ENCODE results near the gene SLC4A4.

Gene SLC4A4

DNA sequence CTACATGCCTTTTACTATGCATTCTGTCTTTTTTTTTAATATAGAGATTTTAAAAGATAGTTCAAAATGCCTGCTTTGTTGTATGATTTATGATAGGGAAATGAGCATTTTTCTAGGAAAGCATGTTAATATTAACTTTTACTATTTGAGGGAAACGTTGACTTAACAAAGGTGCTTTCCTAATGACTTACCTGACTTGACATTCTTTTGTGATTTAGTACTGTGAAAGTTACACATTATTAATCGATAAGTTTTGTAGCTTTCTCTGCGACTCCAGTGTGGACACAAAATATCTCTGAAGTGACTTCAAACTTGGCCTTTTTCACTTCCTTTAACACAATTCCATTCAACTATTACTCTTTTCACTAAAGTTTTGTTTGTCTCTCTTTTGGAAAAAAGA, 260.8 kb downstream of the SLC4A4 start:
- DNase-seq (ENCODE audit: low spot score), result no peak

DNA sequence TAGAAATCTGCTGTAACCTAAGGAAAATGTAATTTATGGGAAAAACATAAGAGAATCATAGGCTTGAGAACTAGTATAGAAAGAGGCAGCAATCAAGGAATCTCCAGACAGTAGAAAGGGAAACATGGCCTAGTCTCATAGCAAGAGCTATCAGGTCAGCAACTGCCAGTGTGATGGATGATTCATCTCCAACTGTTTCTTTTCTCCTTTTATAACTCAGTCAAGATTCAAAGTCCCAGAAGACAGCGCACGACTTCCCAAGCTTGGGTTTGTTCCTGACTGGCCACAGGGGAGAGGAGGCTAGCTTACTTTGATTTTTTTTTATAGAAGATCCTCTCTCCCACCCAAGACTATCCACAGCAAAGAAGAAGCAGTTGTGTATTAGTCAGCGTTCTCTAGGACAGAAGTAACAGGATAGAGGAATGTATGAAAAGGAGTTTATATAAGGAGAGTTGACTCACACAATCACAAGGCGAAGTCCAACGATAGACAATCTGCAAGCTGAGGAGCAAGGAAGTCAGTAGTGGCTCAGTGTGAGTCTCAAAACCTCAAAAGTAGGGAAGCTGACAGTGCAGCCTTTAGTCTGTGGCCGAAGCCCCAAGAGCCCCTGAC, 263.6 kb downstream of the SLC4A4 start:
- no peak for DNase-seq (ENCODE audit: low spot score)

DNA sequence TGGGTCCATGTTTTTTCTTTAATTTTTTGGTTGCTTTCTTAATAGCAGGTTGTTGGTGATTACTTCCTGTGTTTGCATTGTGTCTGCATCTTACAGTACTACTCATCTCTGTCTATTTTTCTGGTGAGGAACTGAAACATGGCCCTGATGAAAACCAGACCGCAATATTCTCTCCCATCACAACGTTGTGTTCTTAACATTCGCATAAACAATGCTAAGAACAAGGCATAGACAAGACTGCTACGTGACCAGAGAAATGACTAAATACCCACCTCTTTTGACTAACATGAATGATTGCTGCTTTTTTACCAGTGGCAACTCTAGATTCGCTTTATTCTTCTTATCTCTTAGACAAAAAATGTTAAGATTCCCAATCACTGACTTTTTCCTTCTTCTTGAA, 266.0 kb downstream of the SLC4A4 start:
- DNase-seq (ENCODE audit: low spot score), result no peak

DNA sequence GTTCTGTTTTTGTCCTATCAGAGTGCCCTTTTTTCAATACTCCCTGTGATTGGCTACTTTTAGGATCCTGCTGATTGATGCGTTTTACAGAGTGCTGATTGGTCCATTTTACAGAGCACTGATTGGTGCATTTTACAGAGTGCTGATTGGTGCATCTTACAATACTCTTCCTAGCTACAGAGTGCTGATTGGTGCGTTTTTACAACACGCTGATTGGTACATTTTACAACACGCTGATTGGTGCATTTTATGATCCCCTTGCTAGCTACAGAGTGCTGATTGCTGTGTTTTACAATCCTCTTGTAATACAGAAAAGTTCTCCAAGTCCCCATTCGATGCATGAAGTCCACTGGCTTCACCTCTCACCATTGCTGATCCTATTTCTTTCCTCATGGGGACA, 268.3 kb downstream of the SLC4A4 start:
- DNase-seq (ENCODE audit: low spot score), result no peak

DNA sequence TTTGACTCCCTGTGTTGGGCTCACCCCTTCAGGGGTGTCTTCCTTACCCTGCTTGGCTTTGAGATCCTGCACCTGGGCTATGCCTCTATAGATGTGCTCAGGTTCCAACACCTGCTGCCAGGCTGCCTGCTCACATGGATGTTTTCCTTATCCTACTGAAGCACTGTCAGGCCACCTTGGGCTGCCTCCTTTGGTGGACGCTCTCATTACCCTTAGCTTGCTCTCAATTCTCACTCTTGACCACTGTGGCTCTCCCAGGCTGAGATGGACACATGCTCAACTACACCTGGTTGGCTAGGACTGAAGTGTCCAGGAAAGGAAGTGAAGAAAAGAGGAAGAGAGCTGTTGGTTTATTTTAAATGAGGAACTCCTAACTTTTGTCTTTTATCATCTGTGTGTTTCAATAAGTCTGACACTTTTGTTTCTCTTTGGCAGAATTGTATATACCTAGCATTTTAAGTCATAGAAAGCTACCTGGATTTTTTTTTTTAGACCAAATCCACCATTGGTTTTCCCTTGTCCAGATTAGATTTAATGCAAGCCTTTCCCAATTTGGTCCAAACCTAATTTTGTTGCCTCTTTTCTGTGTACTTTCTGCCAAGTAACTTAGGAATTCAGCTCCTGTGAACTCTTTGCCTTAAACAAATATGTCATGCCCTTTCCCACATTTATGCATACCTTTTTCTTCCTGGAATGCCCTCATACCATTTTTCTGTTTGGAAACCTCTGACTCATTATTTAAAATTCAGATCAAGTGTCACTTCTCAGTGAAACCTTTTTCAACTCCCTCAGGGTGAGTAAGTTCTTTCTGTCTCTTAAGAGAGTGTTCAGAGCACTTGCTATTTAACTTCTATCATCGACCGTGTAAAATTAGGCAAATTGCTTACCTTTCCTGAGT, 269.2 kb downstream of the SLC4A4 start:
- DNase-seq (ENCODE audit: low spot score), result no peak

DNA sequence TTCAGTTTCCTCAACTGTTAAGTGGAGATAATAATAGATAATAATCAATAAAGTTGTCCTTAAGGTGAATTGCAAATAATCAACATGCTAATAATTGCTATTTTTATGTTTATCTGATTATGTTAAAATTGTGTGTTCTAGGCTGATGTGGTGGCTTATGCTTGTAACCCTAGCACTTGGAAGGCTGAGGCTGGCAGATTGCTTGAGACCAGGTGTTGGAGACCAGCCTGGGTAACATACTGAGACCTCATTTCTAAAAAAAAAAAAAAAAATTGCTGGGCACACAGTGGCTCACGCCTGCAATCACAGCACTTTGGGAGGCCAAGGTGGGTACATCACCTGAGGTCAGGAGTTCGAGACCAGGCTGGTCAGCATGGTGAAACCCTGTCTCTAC, 269.9 kb downstream of the SLC4A4 start:
- no peak for DNase-seq (ENCODE audit: low spot score)

DNA sequence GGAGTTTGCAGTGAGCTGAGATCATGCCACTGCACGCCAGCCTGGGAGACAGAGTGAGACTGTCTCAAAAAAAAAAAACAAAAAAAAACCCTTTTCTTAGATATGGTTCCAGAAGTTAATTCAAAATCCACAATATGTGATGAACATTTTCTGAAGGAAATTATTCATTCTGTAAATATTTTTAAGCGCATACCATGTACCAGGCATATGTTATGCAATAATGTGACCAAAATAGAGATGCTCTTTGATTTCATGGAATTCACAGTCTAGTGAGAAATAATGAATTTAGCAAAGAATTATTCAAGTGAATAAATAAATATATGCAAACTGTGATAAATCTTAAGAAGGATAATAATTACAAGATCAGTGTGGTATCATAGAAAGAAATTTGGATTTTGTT, 270.3 kb downstream of the SLC4A4 start:
- DNase-seq (ENCODE audit: low spot score), result no peak

DNA sequence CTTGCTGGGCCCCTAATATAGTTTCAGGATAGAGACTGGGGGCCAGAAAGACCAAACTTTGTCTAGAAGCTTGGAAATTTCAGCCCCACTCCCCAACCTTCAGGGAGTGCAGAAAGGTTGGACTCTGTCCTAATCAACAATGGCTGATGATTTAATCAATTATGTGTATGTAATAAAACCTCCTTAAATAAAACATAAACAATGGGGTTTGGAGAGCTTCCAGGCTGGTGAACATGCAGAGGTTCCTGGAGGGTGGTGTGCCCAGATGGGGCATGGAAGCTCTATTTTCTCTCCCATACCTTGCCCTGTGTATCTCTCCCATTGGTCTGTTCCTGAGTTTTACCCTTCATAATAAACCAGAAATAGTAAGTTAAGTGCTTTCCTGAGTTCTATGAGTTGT, 270.8 kb downstream of the SLC4A4 start:
- no peak for DNase-seq (ENCODE audit: low spot score)

DNA sequence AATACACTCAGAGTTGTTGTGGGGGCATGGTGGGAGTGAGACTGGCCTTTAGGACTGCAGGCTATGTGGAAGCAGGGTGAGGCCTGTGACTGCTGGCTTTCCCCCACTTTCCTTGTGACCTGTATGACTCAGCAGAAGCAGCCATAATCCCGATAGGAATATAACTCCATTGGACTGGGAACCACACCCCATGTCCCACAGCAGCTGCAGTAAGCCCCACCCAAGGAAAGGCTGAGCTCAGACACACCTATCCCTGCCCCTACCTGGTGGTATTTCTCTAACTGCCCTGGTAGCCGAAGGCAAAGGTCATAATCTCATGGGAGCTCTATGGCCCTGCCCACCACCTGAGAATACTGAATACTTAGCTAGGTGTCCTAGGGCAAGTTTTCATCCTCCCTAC, 275.8 kb downstream of the SLC4A4 start:
- no peak for DNase-seq (ENCODE audit: low spot score)

DNA sequence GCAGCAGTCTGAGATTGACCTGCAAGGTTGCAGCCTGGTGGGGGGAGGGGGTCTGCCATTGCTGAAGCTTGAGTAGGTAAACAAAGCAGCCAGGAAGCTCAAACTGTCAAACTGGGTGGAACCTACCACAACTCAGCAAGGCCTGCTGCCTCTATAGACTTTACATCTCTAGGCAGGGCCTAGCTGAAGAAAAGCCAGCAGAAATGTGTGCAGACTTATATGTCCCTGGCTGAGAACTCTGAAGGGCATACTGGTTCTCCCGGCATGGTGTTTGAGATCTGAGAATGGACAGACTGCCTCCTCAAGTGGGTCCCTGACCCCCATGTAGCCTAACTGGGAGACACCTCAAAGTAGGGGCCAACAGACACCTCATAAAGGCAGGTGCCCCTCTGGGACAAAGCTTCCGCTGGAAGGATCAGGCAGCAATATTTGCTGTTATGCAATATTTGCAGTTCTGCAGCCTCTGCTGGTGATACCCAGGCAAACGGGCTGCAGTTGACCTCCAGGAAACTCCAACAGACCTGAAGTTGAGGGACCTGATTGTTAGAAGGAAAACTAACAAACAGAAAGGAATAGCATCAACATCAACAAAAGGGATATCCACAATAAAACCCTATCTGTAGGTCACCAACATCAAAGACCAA, 277.5 kb downstream of the SLC4A4 start:
- no peak for DNase-seq (ENCODE audit: low spot score)

Measured in globus pallidus (tissue), 1 donor.